OCI-LY7 (cell line): Measurements from ENCODE around the gene SCYGR3. TPM values are rescaled to one million over a fixed set of nuclear protein-coding genes. Genes with fewer than 3 reads are reported as not detected.

Source experiments
- BruUV-seq: library from RNA; stranded (reverse); fragments of 400-500 nt; replicated peaks from 2 replicates; lab custom pipeline; 2021; lab: Mats Ljungman, UMichigan
- CTCF ChIA-PET: fragments of 300-600 bp; sonication (Branson Sonifier 250); formaldehyde crosslinking; loops from one replicate; lab custom pipeline; 2022; ENCODE audit warnings: antibody characterized with exemption; ENCODE audit not compliant: unreplicated experiment; lab: Charles Lee
- POLR2A ChIA-PET: fragments of 300-600 bp; sonication (Branson Sonifier 250); formaldehyde crosslinking; loops from one replicate; lab custom pipeline; 2022; ENCODE audit warnings: antibody characterized with exemption; lab: Charles Lee
- DNase-seq: peaks from one replicate; pipeline ENCODE4 v3.0.0-alpha.2; 2015; ENCODE audit warnings: low spot score
- H2AFZ ChIP-seq: fragments of 200-600 bp; sonication (generic), shearing (Covaris generic); 2 replicates; pipeline ENCODE4 v1.6.1; 2014; ENCODE audit warnings: mild to moderate bottlenecking, antibody characterized with exemption, low read length, moderate library complexity
- H3K27ac ChIP-seq: fragments of 200-600 bp; sonication (generic); 2 replicates; pipeline ENCODE4 v1.5.1; 2014; ENCODE audit warnings: mixed run types, low read depth, mild to moderate bottlenecking, moderate library complexity, low read length, inconsistent platforms; ENCODE audit not compliant: poor library complexity, severe bottlenecking
- H3K36me3 ChIP-seq: fragments of 200-600 bp; sonication (generic); 2 replicates; pipeline ENCODE4 v1.6.1; 2014; ENCODE audit warnings: mild to moderate bottlenecking, antibody characterized with exemption, low read length, moderate library complexity, mixed read lengths; ENCODE audit not compliant: insufficient read depth
- H3K4me1 ChIP-seq: fragments of 200-600 bp; sonication (generic); 2 replicates; pipeline ENCODE4 v1.5.1; 2014; ENCODE audit warnings: mild to moderate bottlenecking, low read length; ENCODE audit not compliant: insufficient read depth, poor library complexity, severe bottlenecking
- H3K4me2 ChIP-seq: fragments of 200-600 bp; sonication (generic); 2 replicates; pipeline ENCODE4 v1.6.1; 2014; ENCODE audit warnings: mild to moderate bottlenecking, low read length
- H3K4me3 ChIP-seq: fragments of 200-600 bp; sonication (generic); 2 replicates; pipeline ENCODE4 v1.5.1; 2014; ENCODE audit warnings: mild to moderate bottlenecking, low read depth, low read length; ENCODE audit not compliant: poor library complexity, severe bottlenecking
- H3K79me2 ChIP-seq: fragments of 200-600 bp; sonication (generic); 2 replicates; pipeline ENCODE4 v1.6.1; 2016; ENCODE audit warnings: low read depth, mild to moderate bottlenecking, low read length, moderate library complexity, mixed read lengths; ENCODE audit not compliant: insufficient read depth
- H3K9me2 ChIP-seq: fragments of 200-600 bp; sonication (generic); 2 replicates; pipeline ENCODE4 v1.6.1; 2016; ENCODE audit warnings: mild to moderate bottlenecking, low read length, mixed read lengths; ENCODE audit not compliant: insufficient read depth
- H3K9me3 ChIP-seq: fragments of 200-600 bp; sonication (generic); 2 replicates; pipeline ENCODE4 v1.6.1; 2014; ENCODE audit warnings: mild to moderate bottlenecking, mixed run types, low read length, mixed read lengths
- H4K20me1 ChIP-seq: fragments of 200-600 bp; sonication (generic); 2 replicates; pipeline ENCODE4 v1.6.1; 2014; ENCODE audit warnings: mild to moderate bottlenecking, antibody characterized with exemption, low read length, moderate library complexity, mixed read lengths; ENCODE audit not compliant: insufficient read depth
- EZH2phosphoT487 ChIP-seq: fragments of 200-600 bp; sonication (generic); IDR thresholded peaks from 2 replicates; pipeline ENCODE4 v1.6.1; 2018; ENCODE audit warnings: low read depth, borderline replicate concordance, mild to moderate bottlenecking, mixed run types, antibody characterized with exemption, low read length, moderate library complexity, mixed read lengths
- intact Hi-C: fragments of 100-400 bp; cut with micrococcal nuclease; formaldehyde crosslinking; loops from one replicate; pipeline ENCODE4 v1.10.0; 2022; ENCODE audit not compliant: unreplicated experiment
- total RNA-seq, 2 experiments: library from RNA; depleted of rRNA in 1 of 2; stranded (reverse); fragments of >200 nt in 1 of 2; shearing (Covaris generic) in 1 of 2; gene quantifications; 2 replicates each; pipeline ENCODE4 v1.2.3, GENCODE V29; 2014 to 2022
- TF ChIP-seq, protein P1 (sequence below): fragments of 200-600 bp; sonication (generic); conservative IDR thresholded peaks from 2 replicates; pipeline ENCODE4 v1.5.1; 2014; ENCODE audit warnings: mild to moderate bottlenecking, antibody characterized with exemption, low read length, moderate library complexity, mixed read lengths

The SCYGR3 gene
- total RNA-seq, 2 experiments from 2014 or later: not detected

DNA sequence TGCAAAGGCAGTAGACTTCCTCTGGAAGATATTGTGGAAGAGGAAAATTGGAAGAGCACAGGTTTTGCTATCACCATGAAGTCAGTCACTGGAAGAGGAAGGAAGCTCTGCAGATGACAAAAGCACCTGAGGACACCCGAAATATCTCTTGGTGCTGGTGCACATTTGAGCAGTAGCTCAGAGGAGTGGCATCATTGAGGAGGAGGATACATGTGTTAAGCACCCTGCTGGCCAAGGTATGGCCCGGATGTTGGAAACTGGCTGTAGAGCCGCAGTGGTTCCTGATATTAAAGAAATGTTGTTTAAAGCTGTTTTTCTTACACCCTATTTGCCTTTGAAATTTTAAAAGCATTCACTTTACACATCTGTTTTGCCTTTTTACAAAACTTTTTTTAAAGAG, 48.6 kb downstream of the SCYGR3 start:
- ChIA-PET CTCF (no interaction called here), POLR2A (interaction anchor here (0.6 to 2.5 kb wide), 3 partner anchors 11 to 125 kb away, joined by 3 to 8 read pairs (median 7); no protein-coding TSS in a partner anchor)
- intact Hi-C loops: no loop called here
- TF ChIP-seq EZH2phosphoT487: no peak
- TF ChIP-seq, protein P1, sequence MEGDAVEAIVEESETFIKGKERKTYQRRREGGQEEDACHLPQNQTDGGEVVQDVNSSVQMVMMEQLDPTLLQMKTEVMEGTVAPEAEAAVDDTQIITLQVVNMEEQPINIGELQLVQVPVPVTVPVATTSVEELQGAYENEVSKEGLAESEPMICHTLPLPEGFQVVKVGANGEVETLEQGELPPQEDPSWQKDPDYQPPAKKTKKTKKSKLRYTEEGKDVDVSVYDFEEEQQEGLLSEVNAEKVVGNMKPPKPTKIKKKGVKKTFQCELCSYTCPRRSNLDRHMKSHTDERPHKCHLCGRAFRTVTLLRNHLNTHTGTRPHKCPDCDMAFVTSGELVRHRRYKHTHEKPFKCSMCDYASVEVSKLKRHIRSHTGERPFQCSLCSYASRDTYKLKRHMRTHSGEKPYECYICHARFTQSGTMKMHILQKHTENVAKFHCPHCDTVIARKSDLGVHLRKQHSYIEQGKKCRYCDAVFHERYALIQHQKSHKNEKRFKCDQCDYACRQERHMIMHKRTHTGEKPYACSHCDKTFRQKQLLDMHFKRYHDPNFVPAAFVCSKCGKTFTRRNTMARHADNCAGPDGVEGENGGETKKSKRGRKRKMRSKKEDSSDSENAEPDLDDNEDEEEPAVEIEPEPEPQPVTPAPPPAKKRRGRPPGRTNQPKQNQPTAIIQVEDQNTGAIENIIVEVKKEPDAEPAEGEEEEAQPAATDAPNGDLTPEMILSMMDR: no peak
- Histone ChIP-seq H2AFZ (no peak overlapping the region), H3K4me1 (no peaks in the 10 kb centered on the region), H3K9me3 (no peaks in the 10 kb centered on the region), H3K79me2 (no peaks in the 10 kb centered on the region), H3K27ac (no peak overlapping the region), H4K20me1 (no peaks in the 10 kb centered on the region), H3K4me2 (no peak overlapping the region), H3K4me3 (no peak overlapping the region), H3K9me2 (no peaks in the 10 kb centered on the region), H3K36me3 (no peaks in the 10 kb centered on the region)
- DNase-seq: no peak
- BruUV-seq: no TSS peak

DNA sequence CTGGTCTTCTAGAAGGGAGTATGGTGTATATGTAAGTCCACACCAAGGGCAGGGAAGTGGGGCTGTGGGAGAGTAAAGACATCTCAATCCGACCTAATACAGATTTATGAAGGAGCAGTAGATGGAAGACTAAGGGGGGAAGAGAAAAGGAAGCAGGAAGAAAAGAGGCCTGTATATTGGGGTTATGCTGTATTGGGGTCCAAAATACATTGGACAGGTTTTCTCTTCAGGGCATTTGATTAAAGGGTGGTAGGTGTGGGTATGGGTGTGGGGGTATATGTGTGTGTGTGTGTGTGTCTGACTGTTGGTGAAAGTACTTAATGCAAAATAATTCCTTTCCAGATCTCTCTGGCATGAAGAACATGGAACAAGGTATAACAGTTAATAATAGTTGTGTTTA, 49.6 kb downstream of the SCYGR3 start:
- ChIA-PET CTCF (no interaction called here), POLR2A (interaction anchor here (0.6 to 2.5 kb wide), 2 partner anchors 11 to 171 kb away, joined by 3 to 8 read pairs; no protein-coding TSS in a partner anchor)
- Histone ChIP-seq H3K9me3 (no peaks in the 10 kb centered on the region), H2AFZ (no peak overlapping the region), H3K4me2 (no peak overlapping the region), H3K4me1 (no peaks in the 10 kb centered on the region), H3K4me3 (no peak overlapping the region), H3K79me2 (no peaks in the 10 kb centered on the region), H3K36me3 (no peaks in the 10 kb centered on the region), H3K27ac (no peak overlapping the region), H4K20me1 (no peaks in the 10 kb centered on the region), H3K9me2 (no peaks in the 10 kb centered on the region)
- no peak for DNase-seq
- intact Hi-C loops: no loop called here
- no peak for TF ChIP-seq EZH2phosphoT487
- TF ChIP-seq, protein P1: no peak
- no TSS peak for BruUV-seq

Other genes with a start within 250 kb of the SCYGR3 start
- gene TM4SF20, start 235.5 kb downstream of the SCYGR3 start, total RNA-seq (2014; rRNA removed; shearing (Covaris generic)): not detected in 2 replicates
- not detected in 2 replicates for gene TM4SF20, start 235.5 kb downstream of the SCYGR3 start, total RNA-seq (2022)
- gene SCYGR1, start 226.9 kb downstream of the SCYGR3 start, total RNA-seq (2014; rRNA removed; shearing (Covaris generic)): not detected in 2 replicates
- not detected in 2 replicates for gene SCYGR1, start 226.9 kb downstream of the SCYGR3 start, total RNA-seq (2022)
- gene AGFG1, start 142.7 kb downstream of the SCYGR3 start, total RNA-seq (2014; rRNA removed; shearing (Covaris generic)): 29.4 and 37.6 TPM in 2 replicates
- 65.4 and 68.5 TPM in 2 replicates for gene AGFG1, start 142.7 kb downstream of the SCYGR3 start, total RNA-seq (2022)
- gene SCYGR2, start 15.9 kb downstream of the SCYGR3 start, total RNA-seq (2014; rRNA removed; shearing (Covaris generic)): not detected in 2 replicates
- not detected in 2 replicates for gene SCYGR2, start 15.9 kb downstream of the SCYGR3 start, total RNA-seq (2022)
- gene SCYGR4, start 2.7 kb upstream of the SCYGR3 start, total RNA-seq (2014; rRNA removed; shearing (Covaris generic)): not detected in 2 replicates
- gene SCYGR4, start 2.7 kb upstream of the SCYGR3 start, total RNA-seq (2022): not detected in 2 replicates
- gene SCYGR5, start 52.0 kb upstream of the SCYGR3 start, total RNA-seq (2014; rRNA removed; shearing (Covaris generic)): not detected in 2 replicates
- not detected in 2 replicates for gene SCYGR5, start 52.0 kb upstream of the SCYGR3 start, total RNA-seq (2022)
- gene SLC19A3, start 103.2 kb upstream of the SCYGR3 start, total RNA-seq (2014; rRNA removed; shearing (Covaris generic)): not detected in 2 replicates
- not detected in 2 replicates for gene SLC19A3, start 103.2 kb upstream of the SCYGR3 start, total RNA-seq (2022)
- gene SCYGR6, start 109.9 kb upstream of the SCYGR3 start, total RNA-seq (2014; rRNA removed; shearing (Covaris generic)): not detected in 2 replicates
- gene SCYGR6, start 109.9 kb upstream of the SCYGR3 start, total RNA-seq (2022): not detected in 2 replicates
- gene SCYGR7, start 113.5 kb upstream of the SCYGR3 start, total RNA-seq (2014; rRNA removed; shearing (Covaris generic)): not detected in 2 replicates
- not detected in 2 replicates for gene SCYGR7, start 113.5 kb upstream of the SCYGR3 start, total RNA-seq (2022)
- gene SCYGR8, start 131.1 kb upstream of the SCYGR3 start, total RNA-seq (2014; rRNA removed; shearing (Covaris generic)): not detected in 2 replicates
- gene SCYGR8, start 131.1 kb upstream of the SCYGR3 start, total RNA-seq (2022): not detected in 2 replicates
- gene CCL20, start 199.0 kb upstream of the SCYGR3 start, total RNA-seq (2014; rRNA removed; shearing (Covaris generic)): not detected in 2 replicates
- gene CCL20, start 199.0 kb upstream of the SCYGR3 start, total RNA-seq (2022): not detected in 2 replicates